ENCODE data around the gene EREG.

Gene EREG

DNA sequence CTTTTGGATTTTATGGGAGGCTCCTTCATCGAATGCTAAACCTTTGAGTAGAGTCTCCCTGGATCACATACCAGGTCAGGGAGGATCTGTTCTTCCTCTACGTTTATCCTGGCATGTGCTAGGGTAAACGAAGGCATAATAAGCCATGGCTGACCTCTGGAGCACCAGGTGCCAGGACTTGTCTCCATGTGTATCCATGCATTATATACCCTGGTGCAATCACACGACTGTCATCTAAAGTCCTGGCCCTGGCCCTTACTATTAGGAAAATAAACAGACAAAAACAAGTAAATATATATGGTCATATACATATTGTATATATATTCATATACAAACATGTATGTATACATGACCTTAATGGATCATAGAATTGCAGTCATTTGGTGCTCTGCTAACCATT is 21.2 kb downstream of the EREG start:
- in situ Hi-C loops (cut with MboI; ENCODE audit: low sequenced_read_pairs) = loop anchor here (25.0 kb wide), 1 partner anchor 276 kb away; no protein-coding TSS in a partner anchor

DNA sequence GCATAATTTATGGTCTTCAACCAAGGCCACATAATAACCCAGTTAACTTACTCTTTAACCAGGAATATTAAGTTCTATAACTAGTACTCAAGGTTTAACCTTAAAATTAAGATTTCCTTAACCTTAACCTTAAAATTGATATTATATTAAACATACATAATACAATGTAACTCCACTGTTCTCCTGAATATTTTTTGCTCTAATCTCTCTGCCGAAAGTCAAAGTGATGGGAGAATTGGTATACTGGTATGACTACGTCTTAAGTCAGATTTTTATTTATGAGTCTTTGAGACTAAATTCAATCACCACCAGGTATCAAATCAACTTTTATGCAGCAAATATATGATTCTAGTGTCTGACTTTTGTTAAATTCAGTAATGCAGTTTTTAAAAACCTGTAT is 22.8 kb downstream of the EREG start:
- in situ Hi-C loops (cut with MboI; ENCODE audit: low sequenced_read_pairs) = loop anchor here (25.0 kb wide), 1 partner anchor 275 kb away; no protein-coding TSS in a partner anchor

DNA sequence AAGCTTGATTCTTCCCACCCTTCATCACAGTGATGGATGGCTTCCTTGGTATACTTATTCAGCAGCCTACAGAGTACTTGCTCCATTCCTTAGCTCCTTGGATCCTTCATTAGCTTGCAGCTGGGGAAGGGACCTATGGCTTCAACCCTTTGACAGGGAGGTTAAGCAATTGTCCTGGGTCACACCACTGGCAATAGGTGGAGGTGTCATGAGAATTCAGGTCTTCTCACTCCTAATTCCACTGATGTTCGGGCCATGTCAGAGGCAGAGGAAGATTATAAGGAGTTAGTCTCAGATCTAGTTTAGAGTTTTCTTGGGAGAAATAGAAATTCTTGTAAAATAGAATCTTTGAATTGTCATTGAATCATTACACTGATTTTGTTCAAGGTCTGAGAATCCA is 24.5 kb downstream of the EREG start:
- in situ Hi-C loops (cut with MboI; ENCODE audit: low sequenced_read_pairs) = loop anchor here (25.0 kb wide), 1 partner anchor 273 kb away; no protein-coding TSS in a partner anchor

DNA sequence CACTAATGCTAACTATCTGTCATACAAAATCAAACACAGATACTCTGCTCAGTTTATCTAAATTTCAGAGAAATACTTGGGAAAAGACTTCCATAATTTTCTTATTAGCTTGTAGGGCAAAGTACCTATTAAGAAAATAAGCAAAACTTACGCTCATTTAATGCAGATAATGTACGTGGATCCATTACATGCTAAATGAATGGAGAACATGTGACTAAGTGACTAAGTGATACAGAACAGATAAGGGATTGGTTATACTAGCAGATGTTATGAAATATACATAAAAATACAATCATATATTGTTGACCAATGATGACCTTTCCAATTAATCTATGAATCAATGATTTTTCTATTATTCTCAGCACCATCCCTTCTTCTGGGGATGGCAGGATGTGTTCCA is 25.7 kb downstream of the EREG start:
- in situ Hi-C loops (cut with MboI; ENCODE audit: low sequenced_read_pairs) = loop anchor here (25.0 kb wide), 1 partner anchor 272 kb away; no protein-coding TSS in a partner anchor

DNA sequence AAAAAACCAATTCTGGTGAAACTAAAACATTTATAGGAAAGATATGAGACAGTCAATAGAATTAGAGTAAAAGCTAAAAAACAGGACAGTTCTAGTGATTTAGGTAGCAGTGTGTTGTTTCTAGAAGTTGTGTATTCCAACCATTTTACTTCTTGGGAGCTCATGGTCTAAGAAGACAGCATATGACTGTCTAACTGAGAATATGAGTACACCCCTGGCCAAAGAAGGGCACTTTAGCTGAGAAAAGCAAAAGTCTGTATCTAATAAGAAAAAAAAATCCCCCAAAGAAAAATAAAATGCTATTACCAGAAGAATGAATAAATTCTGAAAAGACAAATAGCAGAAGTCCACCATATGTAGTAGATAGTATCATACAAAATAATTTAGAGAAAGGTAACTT is 26.4 kb downstream of the EREG start:
- in situ Hi-C loops (cut with MboI; ENCODE audit: low sequenced_read_pairs) = loop anchor here (25.0 kb wide), 1 partner anchor 271 kb away; no protein-coding TSS in a partner anchor

DNA sequence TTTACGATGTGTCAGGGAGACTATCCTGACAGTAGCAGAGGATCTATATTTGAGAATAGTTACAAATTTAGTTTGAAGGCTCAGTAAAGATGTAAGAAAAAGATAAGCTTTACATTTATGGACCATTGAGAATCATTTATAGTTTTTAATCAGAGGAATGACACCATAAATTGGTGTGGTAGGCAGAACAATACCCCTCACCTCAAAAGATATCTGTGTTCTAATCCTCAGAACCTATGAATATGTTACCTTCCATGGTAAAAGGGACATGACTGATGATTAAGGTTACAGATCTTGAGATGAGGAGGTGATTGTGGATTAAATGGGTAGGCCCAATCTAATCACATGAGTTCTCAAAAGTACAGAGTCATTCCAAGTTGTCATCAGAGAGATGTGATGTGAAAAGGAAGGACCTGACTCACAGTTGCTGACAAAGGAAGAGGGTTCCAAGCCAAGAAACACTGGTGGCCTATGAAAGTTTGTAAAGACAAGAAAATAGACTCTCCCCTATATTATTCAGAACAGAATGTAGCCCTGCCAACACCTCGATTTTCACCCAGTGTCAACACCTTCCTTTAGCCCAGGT is 27.0 kb downstream of the EREG start:
- in situ Hi-C loops (cut with MboI; ENCODE audit: low sequenced_read_pairs) = loop anchor here (25.0 kb wide), 1 partner anchor 270 kb away; no protein-coding TSS in a partner anchor

DNA sequence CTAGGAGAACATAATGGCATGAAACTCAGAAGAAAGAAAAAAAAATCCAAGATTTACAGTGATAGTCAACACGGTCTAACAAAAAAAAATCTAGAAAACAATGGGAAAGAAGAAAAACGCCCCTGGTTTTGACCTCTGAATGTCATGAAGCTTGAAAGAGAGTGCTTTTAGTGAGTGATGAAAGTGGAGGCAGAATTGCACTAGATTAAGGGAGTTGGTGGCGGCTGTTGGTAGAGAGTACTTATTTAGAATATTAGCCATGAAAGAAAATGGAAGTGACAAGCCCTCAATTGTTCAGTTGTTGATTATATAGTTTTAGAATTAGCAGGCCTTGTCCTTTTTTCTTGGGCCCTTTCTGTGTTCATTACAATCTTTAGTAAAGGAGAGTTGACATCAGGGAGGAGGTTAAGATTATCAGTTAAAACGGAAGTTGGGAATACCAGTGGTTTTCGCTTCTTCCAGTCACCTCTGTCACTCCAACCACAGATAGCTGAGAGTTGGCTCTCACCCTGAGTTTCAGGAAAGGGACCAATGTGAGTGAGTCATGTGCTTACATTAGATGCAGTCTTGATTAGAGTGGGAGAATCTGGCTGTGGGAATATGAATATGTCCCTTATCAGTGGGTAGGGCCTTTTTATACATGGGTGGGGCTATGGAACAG is 29.7 kb downstream of the EREG start:
- in situ Hi-C loops (cut with MboI; ENCODE audit: low sequenced_read_pairs) = loop anchor here (25.0 kb wide), 1 partner anchor 268 kb away; no protein-coding TSS in a partner anchor

DNA sequence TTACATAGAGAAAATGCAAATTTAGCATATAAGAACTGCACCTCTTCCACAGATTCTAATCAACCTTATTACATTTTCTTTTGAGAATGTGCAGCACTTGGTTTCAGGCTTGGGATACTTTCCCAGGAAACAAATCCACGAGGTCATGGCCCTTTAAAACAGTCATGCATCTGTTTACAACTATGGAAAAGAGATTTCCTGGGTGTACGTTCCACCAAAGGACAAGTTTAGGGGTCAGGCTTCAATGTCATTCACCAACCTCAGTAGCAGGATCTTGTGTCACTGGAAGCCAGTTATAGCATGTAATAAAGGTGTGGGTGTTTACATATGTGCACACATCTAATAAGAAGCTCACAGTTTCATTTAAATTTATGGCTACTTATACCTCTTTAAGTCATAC is 30.7 kb downstream of the EREG start:
- in situ Hi-C loops (cut with MboI; ENCODE audit: low sequenced_read_pairs) = loop anchor here (25.0 kb wide), 1 partner anchor 267 kb away; no protein-coding TSS in a partner anchor

DNA sequence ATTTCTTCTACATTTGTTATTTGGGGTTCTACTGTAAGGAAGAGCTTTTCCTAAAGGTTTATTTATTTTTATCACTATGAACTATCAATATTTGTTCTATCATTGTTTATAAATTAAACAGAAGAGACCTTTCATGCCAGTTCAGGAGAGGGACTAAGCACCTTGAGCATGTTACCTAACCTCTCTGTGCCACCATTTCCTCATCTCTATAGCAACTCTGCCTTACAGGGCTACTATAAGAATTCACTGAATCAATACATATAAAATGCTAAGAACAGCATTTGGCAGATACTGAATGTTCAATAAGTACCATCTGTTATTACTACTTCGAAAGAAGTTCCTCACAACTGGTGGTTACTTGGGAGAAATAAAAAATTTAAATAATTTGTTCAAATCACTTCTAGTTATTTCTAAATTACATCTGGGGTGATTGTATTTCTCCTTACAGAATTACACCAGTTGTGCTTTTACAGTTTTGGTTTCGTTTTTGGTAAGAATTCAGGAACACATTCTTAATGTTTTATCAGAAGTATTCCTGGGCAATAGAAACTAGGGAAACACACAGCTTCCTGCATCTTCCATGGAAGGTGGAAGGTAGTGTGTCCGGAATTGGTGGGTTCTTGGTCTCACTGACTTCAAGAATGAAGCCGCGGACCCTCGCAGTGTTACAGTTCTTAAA is 32.9 kb downstream of the EREG start:
- in situ Hi-C loops (cut with MboI; ENCODE audit: low sequenced_read_pairs) = loop anchor here (25.0 kb wide), 1 partner anchor 264 kb away; no protein-coding TSS in a partner anchor

DNA sequence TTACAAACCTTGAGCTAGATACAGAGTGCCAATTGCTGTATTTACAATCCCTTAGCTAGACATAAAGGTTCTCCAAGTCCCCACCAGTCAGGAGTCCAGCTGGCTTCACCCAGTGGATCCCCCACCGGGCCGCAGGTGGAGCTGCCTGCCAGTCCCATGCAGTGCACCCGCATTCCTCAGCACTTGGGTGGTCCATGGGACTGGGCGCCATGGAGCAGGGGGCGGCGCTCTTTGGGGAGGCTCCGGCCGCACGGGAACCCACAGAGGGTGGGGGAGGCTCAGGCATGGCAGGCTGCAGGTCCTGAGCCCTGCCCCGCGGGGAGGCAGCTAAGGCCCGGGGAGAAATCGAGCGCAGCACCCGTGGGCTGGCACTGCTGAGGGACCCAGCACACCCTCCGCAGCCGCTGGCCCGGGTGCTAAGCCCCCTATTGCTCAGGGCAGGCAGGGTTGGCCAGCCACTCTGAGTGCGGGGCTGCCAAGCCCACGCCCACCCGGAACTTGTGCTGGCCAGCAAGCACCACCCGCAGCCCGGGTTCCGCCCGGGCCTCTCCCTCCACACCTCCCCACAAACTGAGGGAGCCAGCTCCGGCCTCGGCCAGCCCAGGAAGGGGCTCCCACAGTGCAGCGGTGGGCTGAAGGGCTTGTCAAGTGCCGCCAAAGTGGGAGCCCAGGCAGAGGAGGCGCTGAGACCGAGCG is 34.1 kb downstream of the EREG start:
- in situ Hi-C loops (cut with MboI; ENCODE audit: low sequenced_read_pairs) = loop anchor here (25.0 kb wide), 1 partner anchor 263 kb away; no protein-coding TSS in a partner anchor

DNA sequence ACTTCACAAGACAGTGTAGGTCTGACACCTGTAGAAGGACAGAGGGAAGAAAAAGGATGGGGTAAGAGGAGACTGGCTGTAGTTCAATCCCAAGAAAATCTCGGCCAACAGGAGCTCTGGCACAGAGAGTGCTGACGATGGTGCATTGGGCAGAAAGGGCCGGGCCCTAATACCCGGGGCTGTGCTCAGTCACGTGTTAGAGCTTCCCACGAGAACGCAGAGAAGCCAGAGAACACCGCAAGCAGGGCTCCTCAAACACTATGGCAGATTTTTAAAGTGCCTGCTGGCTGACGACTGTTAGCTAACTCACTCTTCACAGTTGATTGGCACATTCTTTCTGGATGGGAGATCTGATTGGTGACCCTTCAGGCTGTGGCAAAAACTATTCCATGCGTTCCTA is 35.5 kb downstream of the EREG start:
- in situ Hi-C loops (cut with MboI; ENCODE audit: low sequenced_read_pairs) = no loop called here

DNA sequence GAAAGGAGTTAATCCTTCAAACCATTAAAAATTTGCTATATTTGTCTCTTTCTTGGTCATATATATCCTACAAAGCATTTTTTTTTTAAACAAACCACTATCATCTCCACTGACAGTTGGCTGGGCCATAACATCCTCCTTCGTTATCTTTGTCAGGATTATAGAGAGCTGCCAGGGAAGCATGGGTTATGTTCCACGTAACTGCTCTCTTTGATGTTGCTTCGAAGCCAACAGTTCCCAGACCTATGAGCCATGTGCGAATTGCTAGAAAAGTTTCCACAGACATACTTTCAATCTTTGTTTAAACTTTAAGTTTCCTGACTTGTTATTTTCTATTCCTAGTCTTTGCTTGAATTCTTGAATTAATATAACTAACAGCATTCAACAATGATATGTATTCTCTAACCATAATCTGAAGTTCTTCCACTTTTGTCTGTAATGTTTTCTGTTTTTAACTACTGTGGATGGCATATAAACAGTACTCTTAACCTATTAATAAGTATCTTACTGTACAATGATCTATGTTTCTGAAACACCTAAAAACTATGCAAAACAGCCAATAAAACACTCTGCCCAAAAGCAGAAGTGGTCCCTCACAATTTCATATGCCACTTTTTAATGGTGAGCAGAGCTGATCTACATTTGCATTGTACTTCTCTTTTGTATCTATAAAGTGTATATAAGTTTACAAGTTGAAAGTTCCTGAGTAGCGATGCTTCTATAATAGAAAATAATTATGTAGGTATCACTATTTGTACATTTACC is 37.9 kb downstream of the EREG start:
- in situ Hi-C loops (cut with MboI; ENCODE audit: low sequenced_read_pairs) = no loop called here

DNA sequence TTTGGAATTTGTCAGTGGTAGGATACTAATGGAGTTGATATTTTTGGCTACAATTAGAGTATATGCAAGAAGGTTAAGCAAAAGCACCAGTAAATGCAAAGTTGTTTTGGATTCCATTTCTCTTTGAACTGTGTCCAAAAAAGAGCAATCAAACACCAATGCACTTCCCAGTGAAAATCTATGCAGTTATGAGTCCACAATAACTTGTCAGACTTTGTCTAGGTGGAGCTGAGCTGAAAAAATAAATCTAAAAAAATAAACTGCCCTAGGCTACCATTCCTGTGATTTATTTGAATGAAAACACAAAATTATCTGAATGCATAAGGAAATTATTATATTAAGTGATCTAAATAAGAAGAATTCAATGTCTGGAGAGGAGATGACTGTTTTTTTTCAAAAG is 42.9 kb downstream of the EREG start:
- in situ Hi-C loops (cut with MboI; ENCODE audit: low sequenced_read_pairs) = no loop called here

DNA sequence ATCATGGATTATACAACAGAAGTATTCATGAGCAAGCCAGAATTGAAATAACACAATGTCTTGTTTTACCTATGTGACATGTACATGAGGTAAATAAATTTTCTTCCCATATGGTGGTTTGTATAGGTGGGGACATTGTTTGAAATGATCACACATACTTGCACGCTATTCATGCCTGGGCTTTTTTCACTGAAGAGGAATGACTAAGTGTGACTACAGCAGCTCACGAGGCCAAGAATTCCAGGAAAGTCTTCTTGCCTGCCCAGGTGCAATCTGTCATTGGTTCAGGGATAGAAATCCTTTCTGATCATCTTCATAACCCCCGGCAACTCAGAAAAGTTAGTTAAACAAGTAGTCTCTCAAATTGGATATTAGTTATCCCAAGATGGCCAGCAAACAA is 43.7 kb downstream of the EREG start:
- in situ Hi-C loops (cut with MboI; ENCODE audit: low sequenced_read_pairs) = no loop called here

DNA sequence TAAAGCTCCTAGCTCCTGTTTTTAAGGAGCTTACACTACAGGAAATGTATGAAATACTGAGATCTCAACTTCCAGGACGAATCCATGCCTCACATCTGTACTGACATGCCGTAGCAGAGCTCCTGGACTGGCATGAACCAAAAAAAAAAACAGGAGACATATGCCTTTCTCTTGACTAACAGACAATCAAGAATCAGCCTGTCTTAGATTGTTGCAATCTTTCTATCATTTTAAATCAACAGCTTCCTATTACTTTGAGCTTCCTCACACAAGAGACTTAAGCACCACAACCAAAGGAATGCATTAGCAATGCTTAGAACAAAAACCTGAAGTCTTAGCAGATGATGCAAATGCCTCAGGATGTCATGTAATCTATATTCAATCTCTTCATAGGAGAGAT is 45.3 kb downstream of the EREG start:
- in situ Hi-C loops (cut with MboI; ENCODE audit: low sequenced_read_pairs) = no loop called here

DNA sequence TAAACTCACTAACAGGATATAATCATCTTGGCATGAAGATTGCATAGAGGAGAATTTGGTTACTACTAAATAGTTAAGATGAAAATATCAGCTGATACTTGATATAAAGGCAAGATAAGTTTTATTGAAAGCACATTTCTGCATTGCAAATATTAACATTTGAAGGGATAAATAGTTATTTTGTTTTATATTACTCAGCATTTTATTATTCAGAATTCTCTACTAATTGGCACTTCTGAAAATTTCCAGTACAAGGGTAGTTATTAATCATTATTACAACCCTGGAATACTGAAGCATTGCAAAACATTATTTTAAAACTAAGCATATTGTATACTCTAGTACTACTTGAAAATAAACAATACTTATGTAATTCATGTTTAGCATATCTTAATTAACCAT is 47.3 kb downstream of the EREG start:
- in situ Hi-C loops (cut with MboI; ENCODE audit: low sequenced_read_pairs) = no loop called here

DNA sequence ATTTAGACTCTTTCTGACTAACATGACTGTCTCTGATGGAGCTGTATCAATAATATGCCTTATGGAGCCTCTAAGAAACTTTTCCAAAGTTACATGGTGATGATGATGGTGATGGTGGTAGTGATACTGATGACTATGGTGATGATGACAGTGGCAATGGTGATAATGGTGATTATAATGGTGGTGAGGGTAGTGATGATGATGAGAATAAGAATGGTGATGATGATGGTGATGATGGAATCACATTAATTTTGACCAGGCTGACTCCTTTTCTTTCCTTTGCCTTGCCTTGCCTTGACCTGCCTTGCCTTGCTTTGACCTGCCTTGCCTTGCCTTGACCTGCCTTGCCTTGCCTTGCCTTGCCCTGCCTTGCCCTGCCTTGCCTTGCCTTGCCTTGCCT is 48.3 kb downstream of the EREG start:
- in situ Hi-C loops (cut with MboI; ENCODE audit: low sequenced_read_pairs) = no loop called here

DNA sequence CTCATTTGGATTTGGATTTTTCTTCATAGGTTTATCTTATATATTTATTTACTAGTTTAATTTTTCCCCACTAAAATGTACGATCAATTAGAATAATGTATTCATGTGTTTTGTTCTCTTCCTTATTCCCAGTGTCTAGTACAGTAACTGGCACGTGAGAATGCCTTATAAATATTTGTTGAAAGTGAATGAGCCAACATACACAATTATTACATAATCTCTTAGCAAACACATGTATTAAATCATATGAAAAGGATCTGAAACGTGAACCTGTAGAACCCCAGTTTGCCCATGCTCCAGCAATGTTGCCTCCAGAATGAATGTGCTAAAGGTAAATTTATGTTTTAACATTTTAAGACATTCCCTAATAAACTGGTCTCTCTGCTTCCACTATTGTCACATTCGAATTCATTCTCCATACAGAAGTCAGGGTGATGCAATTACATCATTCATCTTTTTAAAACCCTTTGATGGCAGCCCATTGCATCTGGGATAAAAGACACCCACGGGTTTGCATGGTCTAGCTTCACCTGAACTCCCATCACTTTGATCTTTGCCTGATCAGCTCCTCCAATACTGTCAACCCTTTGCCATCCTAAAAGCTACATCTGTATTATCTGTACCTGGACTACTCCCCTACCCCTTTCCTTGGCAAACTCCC is 49.3 kb downstream of the EREG start:
- in situ Hi-C loops (cut with MboI; ENCODE audit: low sequenced_read_pairs) = no loop called here

DNA sequence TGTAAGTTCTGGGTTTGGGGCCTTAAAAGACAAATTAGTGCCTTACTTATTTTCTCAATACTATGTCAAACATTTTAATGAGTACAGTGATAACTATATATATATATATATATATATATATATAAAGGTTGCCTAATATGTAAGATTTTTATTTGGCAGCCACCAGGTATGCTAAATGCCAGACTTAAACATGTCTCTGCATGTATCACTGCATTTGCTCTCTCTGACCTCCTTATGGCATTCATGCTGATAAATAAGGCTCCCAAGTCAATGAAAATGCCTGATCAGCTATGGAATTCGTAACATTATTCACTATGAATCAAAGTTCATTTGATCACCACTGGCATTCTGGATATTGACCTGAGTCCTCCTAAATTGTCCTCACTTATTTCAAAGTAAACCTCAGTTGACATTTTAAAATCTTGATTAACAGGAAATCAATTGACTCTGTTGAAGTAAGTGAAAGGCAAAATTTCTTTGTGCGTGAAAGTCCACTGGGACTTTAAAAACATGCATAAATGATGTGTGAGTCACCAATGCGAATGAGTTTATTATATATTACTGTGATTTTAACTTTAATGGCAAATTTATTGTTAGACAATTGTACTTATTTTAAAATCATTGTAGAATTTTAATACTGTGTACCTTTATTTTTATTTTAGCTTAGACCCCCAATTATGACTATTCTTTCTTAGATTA is 50.8 kb downstream of the EREG start:
- in situ Hi-C loops (cut with MboI; ENCODE audit: low sequenced_read_pairs) = no loop called here
